ENCODE measurements around the gene SPPL3.
"Not testable (repeated sequence)": the region's sequence is repeated elsewhere in the genome, so short reads cannot be mapped to it uniquely, and the experiment has no call there.

GRCh38 chr12:120792456-120792855 is 111.7 kb downstream of the SPPL3 start:
- TF ChIP-seq CTCF (IDR thresholded peaks at IDR 0.05 in 8 of 11, conservative IDR thresholded peaks at IDR 0.05 in 3 of 11); POLR2A (IDR thresholded peaks at IDR 0.05); POLR2AphosphoS5 (IDR thresholded peaks at IDR 0.05): not testable (repeated sequence)
